Activated CD8-positive, alpha-beta memory T cell treated with anti-CD3 and anti-CD28 coated beads for 4 hours (primary cell): ENCODE measurements around the gene TMEM175.

Experiments
- DNase-seq, 2 donors: peaks; one replicate each; pipeline ENCODE4 v3.0.0-alpha.2; 2020; ENCODE audit warnings: low read depth in 2 of 2

Gene TMEM175

DNA sequence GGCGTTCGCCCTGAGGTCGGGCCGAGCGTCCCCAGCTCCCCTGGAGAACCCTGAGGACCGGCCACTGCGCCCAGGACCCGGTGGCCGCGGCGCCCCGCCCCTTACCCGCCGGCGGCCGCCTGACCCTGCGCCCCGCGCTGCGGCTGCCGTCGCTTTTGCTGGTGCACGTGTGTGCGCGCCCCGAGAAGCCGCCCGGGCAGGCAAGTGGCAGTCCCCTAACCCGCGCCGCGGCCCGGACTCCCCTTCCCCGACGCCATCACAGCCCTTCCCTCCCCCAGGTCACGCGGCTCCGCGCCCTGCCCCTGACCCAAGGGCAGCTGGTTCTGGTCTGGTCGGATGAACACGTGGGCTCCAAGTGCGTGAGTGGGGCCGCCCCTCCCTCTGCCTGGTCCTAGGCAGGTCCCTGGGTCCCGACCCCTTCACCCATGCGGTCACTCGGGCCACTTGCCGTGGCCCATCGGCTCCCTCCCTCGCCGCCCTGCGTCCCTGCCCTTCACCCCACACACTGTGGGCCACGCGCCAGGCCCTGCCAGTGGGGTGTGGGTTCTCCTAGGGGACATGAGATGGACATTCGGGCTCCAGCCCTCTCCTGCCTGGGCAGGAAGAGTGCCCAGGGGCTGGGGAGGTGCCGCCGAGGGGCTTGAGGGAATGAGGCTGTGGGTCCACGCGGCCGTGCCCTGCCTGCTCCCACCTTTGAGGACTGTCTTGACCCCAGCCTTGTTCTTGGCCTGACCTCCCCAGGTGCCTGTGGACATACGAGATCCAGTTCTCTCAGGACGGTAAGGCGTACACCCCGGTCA, 71.2 kb downstream of the TMEM175 start:
- no peak for DNase-seq

- no peak for DNase-seq
These were observed 71.8 kb downstream of the TMEM175 start for GRCh38 chr4:1004071-1004418.

GRCh38 chr4:1004557-1005485, 72.6 kb downstream of the TMEM175 start:
- no peak for DNase-seq

- no peak for DNase-seq
These were observed 74.6 kb downstream of the TMEM175 start for GRCh38 chr4:1006856-1007255.
